Measurements from ENCODE around the gene CTNNA1. TPM values are rescaled to one million over a fixed set of nuclear protein-coding genes. Genes with fewer than 3 reads are reported as not detected.

CTNNA1 gene
- total RNA-seq, 1 experiment from 2014 or later: 392 TPM

DNA sequence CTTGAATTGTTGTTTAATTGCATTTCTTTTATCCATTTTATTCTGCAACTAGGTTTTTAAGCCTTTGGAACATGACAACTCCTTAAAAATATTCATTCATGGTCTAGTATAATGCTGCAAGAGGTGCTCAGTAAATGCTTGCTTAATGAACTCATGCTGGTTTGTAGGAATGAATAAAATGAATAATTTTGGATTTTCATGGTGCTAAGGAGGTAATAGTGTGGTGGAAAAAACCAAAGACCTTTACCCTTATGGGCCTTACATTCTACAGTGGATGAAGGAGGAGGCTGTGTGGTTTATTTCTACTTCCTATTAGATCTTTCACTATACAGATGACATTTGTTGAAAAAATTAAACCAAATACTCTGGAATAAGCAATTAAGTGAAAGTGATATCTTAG is 78.5 kb downstream of the CTNNA1 start:
- no peaks in the 10 kb centered on the region for H3K27me3 ChIP-seq (replicated peaks; ENCODE audit: control insufficient read depth, insufficient read depth, low read length)
- no peaks in the 10 kb centered on the region for H3K4me1 ChIP-seq
- no peak for DNase-seq
- ChIA-PET CTCF (no interaction called here), POLR2A (no interaction called here)
- Mint-ChIP-seq H3K9me3 (ENCODE audit: unreplicated experiment) (peaks cover 10% of the 10 kb centered on the region), H3K4me1 (ENCODE audit: low read depth, unreplicated experiment) (peaks cover 20% of the 10 kb centered on the region), H3K27me3 (ENCODE audit: insufficient read depth, unreplicated experiment) (no peaks in the 10 kb centered on the region), H3K27ac (ENCODE audit: unreplicated experiment) (no peak overlapping the region), H3K36me3 (ENCODE audit: insufficient read depth, unreplicated experiment) (peaks cover 58% of the 10 kb centered on the region), H3K4me3 (ENCODE audit: unreplicated experiment) (no peak overlapping the region)
- peaks cover 1% of the 10 kb centered on the region for H3K36me3 ChIP-seq (ENCODE audit: control insufficient read depth, insufficient read depth, low read length)
- H3K9me3 ChIP-seq: no peaks in the 10 kb centered on the region; the same call in 1 of the 2 replicates
- no peak overlapping the region for H3K4me3 ChIP-seq (ENCODE audit: low read depth, low read length)
- no TSS peak for BruUV-seq (replicated peaks)
- TF ChIP-seq, protein P1, sequence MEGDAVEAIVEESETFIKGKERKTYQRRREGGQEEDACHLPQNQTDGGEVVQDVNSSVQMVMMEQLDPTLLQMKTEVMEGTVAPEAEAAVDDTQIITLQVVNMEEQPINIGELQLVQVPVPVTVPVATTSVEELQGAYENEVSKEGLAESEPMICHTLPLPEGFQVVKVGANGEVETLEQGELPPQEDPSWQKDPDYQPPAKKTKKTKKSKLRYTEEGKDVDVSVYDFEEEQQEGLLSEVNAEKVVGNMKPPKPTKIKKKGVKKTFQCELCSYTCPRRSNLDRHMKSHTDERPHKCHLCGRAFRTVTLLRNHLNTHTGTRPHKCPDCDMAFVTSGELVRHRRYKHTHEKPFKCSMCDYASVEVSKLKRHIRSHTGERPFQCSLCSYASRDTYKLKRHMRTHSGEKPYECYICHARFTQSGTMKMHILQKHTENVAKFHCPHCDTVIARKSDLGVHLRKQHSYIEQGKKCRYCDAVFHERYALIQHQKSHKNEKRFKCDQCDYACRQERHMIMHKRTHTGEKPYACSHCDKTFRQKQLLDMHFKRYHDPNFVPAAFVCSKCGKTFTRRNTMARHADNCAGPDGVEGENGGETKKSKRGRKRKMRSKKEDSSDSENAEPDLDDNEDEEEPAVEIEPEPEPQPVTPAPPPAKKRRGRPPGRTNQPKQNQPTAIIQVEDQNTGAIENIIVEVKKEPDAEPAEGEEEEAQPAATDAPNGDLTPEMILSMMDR (IDR thresholded peaks at IDR 0.05; ENCODE audit: insufficient read depth in 1 of 2, low read depth in 1 of 2, low read length in 1 of 2, severe bottlenecking in 1 of 2, unreplicated experiment in 1 of 2): no peak
- intact Hi-C loops (cut with micrococcal nuclease; ENCODE audit: unreplicated experiment): no loop called here

DNA sequence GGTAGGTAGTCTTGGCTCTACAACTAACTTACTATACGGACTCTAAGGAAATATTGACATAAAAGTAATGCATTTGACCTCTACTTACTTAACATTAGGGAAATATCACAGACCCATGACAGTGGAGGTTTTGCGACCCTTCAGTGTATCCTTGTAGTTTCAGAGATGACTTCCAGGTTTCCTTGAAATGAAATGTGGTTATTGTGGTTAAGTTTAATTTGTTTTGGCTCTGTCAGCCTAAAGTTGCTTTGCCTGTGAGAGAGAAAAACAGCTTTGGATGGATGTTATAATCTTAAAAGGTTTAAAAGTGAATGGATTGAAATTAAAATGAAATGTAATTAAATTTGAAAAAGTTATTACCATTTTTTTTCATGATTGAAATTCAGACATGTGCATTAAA is 79.0 kb downstream of the CTNNA1 start:
- peaks cover 1% of the 10 kb centered on the region for H3K36me3 ChIP-seq (ENCODE audit: control insufficient read depth, insufficient read depth, low read length)
- no peak for DNase-seq
- TF ChIP-seq, protein P1 (IDR thresholded peaks at IDR 0.05; ENCODE audit: insufficient read depth in 1 of 2, low read depth in 1 of 2, low read length in 1 of 2, severe bottlenecking in 1 of 2, unreplicated experiment in 1 of 2): no peak
- no TSS peak for BruUV-seq (replicated peaks)
- Mint-ChIP-seq H3K27ac (ENCODE audit: unreplicated experiment) (no peak overlapping the region), H3K4me1 (ENCODE audit: low read depth, unreplicated experiment) (peaks cover 20% of the 10 kb centered on the region), H3K27me3 (ENCODE audit: insufficient read depth, unreplicated experiment) (no peaks in the 10 kb centered on the region), H3K9me3 (ENCODE audit: unreplicated experiment) (peaks cover 10% of the 10 kb centered on the region), H3K4me3 (ENCODE audit: unreplicated experiment) (no peak overlapping the region), H3K36me3 (ENCODE audit: insufficient read depth, unreplicated experiment) (peaks cover 52% of the 10 kb centered on the region)
- no peaks in the 10 kb centered on the region for H3K27me3 ChIP-seq (replicated peaks; ENCODE audit: control insufficient read depth, insufficient read depth, low read length)
- no peak overlapping the region for H3K4me3 ChIP-seq (ENCODE audit: low read depth, low read length)
- ChIA-PET POLR2A (no interaction called here), CTCF (no interaction called here)
- no peaks in the 10 kb centered on the region; the same call in 1 of the 2 replicates for H3K9me3 ChIP-seq
- intact Hi-C loops (cut with micrococcal nuclease; ENCODE audit: unreplicated experiment): no loop called here
- H3K4me1 ChIP-seq: no peaks in the 10 kb centered on the region

DNA sequence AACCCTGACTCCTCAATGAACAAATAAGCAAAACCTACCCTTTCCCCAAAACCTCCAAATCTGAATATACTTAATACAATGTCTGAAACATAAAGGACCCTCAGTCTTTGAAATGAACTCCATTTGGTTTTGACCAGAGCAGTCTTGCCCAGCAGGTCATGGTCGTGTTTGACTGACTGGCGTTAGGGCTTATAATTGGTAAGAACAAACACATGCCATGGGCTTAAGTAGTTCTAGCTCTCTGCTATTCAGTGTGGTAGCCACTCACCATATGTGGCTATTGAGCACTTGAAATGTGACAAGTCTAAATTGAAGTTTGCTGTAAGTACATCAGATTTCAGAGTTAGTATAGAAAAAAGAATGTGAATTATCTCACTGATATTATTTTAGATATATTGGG is 79.9 kb downstream of the CTNNA1 start:
- TF ChIP-seq, protein P1 (IDR thresholded peaks at IDR 0.05; ENCODE audit: insufficient read depth in 1 of 2, low read depth in 1 of 2, low read length in 1 of 2, severe bottlenecking in 1 of 2, unreplicated experiment in 1 of 2): no peak
- H3K27me3 ChIP-seq (replicated peaks; ENCODE audit: control insufficient read depth, insufficient read depth, low read length): no peaks in the 10 kb centered on the region
- Mint-ChIP-seq H3K4me3 (ENCODE audit: unreplicated experiment) (no peak overlapping the region), H3K9me3 (ENCODE audit: unreplicated experiment) (peaks cover 10% of the 10 kb centered on the region), H3K27me3 (ENCODE audit: insufficient read depth, unreplicated experiment) (no peaks in the 10 kb centered on the region), H3K27ac (ENCODE audit: unreplicated experiment) (no peak overlapping the region), H3K36me3 (ENCODE audit: insufficient read depth, unreplicated experiment) (peaks cover 46% of the 10 kb centered on the region), H3K4me1 (ENCODE audit: low read depth, unreplicated experiment) (peaks cover 20% of the 10 kb centered on the region)
- no peak overlapping the region for H3K4me3 ChIP-seq (ENCODE audit: low read depth, low read length)
- intact Hi-C loops (cut with micrococcal nuclease; ENCODE audit: unreplicated experiment): no loop called here
- peaks cover 1% of the 10 kb centered on the region for H3K36me3 ChIP-seq (ENCODE audit: control insufficient read depth, insufficient read depth, low read length)
- no peak for DNase-seq
- H3K4me1 ChIP-seq: no peaks in the 10 kb centered on the region
- no TSS peak for BruUV-seq (replicated peaks)
- H3K9me3 ChIP-seq: no peaks in the 10 kb centered on the region; the same call in 1 of the 2 replicates
- ChIA-PET CTCF (no interaction called here), POLR2A (interaction anchor here (0.6 kb wide), 1 partner anchor 80 kb away, joined by 4 read pairs; the partner anchor contains the start of gene CTNNA1)
